GM03348 (cell line): ENCODE measurements around the gene GJD2.

Experiments used
- DNase-seq: peaks from one replicate; pipeline ENCODE4 v3.0.0; 2012; ENCODE audit warnings: low spot score

Gene GJD2

DNA sequence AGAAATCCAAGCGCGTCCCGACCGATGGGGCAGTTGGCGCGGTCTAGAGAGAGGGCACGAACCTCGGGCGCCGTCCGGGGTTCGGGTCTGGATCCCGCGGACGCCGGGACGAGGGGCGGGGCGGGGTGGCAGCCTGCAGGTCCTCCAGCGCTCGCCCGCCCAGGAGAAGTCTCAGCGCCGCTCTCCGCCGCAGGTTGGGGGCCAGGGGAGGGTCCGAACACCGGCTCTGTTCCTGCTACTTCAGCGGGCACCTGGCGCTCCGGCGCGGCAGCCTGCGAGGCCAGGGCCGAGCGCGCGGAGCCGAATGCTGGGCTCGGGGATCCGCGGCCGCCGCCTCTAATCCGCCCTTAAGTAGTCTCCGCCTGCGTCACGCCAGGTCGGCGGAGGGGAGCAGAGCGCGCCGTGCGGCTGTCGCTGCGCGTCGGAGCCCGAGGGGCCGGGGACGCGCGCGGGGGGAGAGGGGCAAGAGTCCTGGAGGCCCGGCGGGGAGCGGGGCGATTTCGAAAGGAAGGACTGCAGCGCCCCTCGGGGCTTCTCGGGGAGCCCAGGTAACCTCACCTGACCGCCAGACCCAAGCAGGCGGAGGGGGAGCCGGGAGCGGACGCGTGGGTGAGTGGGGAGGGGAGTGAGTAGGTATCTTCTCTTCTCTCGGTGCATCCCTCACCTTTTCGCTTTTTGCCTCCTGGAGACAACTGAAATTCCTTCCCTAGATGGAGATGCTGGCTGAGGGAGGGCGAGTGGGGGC lies at the start of gene GJD2:
Gene GJD2, minus strand, starts transcription at position 325 of the 745 bp plus-strand sequence. CDS start 510 bp downstream, outside the sequence.
- DNase-seq: no peak

GRCh38 chr15:34804113-34804512 lies 49.3 kb upstream of the GJD2 start:
- no peak for DNase-seq

DNA sequence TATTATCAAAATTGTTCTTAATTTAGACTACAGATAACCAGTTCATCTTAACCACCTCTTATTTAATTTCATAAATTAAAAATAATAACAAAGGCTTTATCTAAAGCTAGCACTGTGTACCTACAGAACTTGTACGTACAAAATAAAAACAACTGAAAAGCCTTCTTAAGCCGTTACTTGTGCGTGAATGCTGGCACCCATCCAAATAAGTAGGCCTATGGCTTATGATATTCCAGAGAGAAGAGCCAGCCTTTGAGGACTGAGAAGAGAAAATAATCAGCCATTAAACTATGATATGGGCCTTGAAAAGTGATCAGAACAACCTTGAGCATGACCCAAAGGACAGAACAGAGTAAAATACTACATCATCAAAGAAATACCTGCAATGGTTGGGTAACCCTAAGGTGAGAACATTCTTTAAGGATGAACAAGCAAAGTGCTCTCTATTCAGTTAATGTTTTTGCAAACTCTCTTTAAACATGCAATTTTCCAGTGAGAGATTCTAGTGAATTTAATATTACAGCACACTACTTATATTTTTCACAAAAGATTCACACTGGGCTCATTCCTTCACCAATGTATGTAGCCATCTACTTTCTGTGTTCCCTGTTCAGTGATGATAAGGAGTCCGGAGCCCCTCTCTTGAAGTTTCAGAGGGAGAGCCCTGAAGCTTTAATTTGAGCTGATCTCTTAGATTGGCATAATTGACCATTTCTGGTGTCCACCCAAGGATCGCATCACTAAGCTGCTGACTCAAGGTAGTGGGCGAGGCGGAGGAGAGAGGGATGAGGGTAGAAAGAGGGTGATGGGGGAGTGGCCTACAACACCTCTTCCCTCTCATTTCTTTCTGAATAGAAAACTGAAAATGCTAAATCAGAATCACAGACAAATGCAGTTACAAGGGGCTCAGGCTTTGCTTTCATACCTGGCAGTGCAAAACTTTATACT lies 48.3 kb upstream of the GJD2 start:
- DNase-seq: no peak

DNA sequence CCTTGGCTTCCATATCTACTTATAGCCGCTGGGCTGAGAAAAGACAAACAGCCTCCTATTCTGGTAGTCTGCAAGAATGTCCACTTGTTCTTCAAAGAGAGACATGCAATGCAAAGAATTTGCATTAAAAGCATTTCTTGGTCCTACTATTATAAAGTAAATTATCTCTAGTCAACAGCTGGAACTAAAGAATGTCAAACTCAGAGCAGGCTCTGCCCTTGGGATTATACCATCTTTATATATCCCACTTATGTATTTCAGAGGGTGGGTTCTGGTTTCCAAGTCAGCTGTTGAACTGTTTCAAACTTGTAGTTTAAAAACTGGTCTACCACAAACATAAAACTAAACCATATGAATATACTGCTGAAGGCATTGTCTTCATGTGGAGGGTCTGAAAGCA lies 47.6 kb upstream of the GJD2 start:
- no peak for DNase-seq

DNA sequence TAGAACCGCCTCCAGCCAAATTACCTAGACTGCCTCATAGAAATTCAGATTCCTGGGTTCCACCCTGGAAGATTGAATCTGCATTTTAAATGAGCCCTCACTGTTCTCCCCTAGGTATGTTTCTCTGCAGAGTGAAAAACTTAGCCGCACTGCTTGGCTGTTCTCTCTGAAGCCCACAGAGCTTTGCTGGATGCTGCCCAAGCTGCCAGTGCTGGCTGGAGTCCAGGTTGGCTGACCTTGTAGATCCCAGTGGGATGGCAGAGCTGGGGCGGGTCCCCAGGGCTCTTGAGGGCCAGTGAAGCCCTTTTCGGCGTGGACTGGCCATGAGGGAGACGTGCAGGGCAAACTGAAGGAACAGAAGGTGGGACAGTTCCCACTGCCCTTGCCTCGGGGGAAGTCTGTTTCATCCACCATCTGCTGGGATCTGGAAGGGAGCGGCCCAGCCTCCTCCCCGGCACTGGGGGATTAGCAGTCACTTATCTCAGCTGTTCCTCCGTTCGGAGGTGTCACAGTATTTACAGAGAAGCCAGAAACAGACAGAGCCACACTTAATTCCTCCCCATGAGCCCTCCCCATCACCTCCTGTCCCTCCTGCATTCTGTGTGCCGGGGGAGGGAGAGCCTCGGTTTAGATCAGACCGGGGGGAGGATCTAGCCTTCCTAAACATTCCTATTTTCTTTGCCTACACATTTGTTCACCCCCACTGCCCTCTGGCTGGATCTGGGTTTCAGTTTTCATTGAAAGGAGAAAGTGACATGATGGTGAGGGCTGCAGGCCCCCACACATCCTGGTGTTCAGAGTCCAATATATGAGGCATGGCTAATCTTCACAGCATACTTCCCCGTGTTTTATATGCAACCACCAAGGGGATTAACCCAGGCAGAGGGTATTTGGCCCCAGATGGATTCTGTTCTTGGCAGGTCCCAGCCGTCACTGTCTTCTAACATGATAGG lies 44.6 kb upstream of the GJD2 start:
- peak; percentile 25 for DNase-seq

DNA sequence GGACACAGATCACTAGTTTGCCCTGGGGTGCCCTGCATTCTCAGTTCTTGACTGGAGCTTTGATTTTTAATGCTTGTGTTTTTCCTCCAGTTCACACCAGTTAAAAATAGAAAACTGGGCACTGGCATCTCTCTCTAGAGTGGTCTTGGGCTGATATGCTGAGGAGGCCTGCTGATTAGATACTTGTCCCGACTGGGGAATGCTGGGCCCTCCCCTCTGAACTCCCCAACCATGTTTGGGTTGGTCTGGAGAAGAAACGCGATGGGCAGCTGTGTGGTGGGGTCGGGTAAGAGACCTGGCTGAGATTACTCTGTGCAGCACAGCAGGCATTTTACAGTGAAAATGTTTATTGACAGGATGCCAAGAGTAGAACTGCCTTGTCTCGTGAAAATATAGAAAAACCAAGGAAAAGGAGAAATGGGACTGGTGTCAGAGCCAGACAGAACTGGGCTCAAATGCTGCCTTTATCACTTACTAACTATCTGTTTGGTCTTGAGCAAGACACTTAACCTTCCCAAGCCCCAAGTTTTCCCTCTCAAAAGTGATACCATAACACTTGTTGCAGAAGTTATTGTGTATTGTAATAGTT lies 42.1 kb upstream of the GJD2 start:
- no peak for DNase-seq

DNA sequence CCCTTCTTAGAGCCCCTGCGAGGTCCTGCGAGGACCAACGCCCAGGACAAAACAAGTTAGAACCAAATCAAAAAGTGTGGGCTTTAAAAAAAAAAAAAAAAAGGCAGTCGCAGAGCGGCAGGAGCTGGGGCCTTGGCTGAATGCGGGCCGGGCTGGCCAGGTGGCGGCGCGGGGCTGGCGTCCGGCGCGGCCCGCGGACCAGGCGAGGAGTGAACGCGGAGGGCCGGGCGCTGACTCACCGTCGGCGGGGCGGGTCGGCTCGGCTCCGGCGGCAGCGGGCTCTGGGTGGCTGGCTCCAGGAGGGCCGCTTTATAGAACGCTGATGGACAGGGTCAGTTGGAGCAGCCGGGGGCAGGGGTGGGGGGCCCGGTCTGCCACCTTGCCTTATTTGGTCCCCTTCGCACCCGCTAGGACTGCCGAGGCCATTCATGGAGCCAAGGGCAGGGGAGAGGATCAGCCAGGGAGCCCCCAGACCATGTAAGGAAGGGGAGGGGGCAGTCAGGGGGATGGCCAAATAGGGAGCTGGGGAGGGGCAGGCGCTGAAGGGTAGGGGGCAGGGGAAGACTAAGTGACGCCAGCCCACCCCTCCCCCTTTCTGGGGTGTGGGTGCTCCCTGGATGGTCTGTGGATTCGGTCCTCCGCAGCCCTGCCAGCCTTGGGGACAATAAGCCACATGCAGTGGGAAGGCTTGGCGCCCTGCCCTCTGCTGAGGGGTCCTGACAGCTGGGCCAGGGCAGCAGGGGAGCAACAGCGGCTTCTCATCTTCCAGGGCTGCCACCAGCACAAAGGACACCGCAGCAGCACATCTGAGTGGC lies 40.7 kb upstream of the GJD2 start, which contains the start of gene ACTC1:
Gene ACTC1, minus strand, starts transcription at position 283 of the 815 bp plus-strand sequence. CDS start 741 bp downstream, outside the sequence.
- peak; percentile 92 for DNase-seq

DNA sequence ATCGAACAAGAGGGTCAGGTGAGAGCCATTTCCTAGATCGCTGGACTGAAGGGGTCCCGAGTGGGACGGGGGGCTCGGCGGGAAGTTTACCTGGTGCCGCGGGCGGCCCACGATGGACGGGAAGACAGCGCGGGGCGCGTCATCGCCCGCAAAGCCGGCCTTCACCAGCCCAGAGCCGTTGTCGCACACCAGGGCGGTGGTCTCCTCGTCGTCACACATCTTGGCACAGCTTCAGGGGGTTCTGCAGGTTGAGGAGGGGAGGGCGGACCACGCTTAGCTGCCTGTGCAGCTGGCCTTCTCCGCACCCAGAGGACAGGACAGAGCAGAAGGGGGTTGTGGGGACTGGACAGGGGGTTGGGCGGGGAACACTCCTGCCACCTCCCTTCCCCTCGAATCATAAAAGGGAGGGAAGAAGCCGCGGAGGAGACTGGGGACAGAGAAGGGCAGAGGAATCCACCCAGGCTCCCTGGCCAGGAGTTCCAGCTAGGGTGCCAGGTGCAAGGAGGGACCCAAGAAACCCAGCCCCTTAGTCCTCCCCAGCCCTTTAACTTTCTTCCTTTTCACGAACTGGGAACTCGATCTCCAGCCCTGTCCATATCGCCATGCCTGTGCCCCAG lies 39.9 kb upstream of the GJD2 start:
- DNase-seq: peak; percentile 16

- no peak for DNase-seq
Measured at GRCh38 chr15:34793901-34794300, 39.1 kb upstream of the GJD2 start.

DNA sequence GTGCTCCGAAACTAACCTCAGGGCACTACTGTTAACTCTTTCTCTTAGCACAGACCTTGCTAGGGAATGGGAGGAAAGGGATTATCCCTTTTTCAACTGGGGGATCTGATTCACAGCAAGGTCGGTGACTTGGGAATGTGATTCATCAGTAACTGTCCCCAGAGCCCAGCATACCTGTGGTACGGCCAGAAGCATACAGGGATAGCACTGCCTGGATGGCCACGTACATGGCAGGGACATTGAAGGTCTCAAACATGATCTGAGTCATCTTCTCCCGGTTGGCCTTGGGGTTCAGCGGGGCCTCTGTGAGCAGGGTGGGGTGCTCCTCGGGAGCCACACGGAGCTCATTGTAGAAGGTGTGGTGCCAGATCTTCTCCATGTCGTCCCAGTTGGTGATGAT lies 38.3 kb upstream of the GJD2 start:
- no peak for DNase-seq

DNA sequence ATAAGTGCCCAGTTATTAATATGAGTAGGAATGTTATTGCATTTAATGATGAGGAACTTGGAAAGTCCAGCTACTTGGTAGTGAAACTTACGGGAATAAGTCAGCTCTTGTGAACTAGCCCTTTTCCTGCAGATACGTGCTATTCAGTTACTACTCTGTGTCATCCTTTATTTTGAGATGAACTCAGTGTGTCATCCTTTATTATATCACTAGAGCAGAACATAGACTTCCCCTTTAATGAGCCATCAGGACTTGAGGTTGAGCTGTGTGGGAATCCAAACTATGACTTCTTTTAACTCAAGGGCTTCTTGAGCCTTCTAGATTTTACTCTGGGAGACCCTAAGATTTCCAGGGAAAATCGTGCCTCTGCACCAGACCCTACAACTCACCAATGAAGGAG lies 36.9 kb upstream of the GJD2 start:
- no peak for DNase-seq

- DNase-seq: no peak
Measured at GRCh38 chr15:34790121-34790520, 35.3 kb upstream of the GJD2 start.

DNA sequence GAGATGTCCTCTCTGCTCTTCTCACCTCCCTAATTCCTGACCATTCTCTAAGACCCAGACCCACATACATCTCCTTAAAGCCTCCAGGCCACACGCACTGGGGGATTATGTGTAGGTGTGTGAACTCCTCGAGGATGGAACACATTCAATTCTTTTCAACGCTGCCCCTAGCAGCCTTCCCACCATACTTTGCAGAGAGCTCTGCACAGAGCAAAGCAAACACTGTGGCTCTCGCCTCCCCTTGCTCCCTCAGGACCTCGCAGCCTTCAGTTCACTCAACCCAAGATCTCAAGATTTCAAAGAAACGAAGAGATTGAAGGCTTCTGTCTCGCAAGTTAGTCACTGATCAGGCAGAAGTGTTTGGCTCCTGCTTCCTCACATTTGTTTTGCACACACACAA lies 34.5 kb upstream of the GJD2 start:
- no peak for DNase-seq

GRCh38 chr15:34786206-34786605 lies 31.4 kb upstream of the GJD2 start:
- DNase-seq: no peak

DNA sequence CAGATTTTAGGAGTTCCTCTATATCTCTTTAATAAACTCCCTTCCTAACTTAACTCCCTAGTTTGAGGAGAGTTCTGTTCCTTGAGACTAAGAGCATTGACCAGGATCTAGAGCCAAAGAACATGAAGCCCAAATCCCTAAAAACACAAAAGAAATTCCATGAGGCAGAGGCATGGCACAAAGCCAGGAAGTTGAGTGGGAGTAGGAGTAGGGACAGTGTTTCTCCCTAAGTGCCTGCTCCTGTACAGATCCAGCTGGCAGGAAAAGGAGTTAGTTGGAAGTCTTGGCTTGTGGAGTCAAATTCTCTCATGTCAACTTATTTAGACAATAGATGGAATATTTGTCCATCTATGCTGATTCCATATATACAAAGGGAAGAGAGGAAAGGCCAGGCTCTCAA lies 29.2 kb upstream of the GJD2 start:
- DNase-seq: no peak

- no peak for DNase-seq
Measured at GRCh38 chr15:34783431-34783830, 28.6 kb upstream of the GJD2 start.

GRCh38 chr15:34782901-34783300 lies 28.1 kb upstream of the GJD2 start:
- DNase-seq: no peak

- DNase-seq: no peak
Measured at GRCh38 chr15:34780725-34781124, 25.9 kb upstream of the GJD2 start.

GRCh38 chr15:34776606-34777105 lies 21.9 kb upstream of the GJD2 start:
- no peak for DNase-seq

DNA sequence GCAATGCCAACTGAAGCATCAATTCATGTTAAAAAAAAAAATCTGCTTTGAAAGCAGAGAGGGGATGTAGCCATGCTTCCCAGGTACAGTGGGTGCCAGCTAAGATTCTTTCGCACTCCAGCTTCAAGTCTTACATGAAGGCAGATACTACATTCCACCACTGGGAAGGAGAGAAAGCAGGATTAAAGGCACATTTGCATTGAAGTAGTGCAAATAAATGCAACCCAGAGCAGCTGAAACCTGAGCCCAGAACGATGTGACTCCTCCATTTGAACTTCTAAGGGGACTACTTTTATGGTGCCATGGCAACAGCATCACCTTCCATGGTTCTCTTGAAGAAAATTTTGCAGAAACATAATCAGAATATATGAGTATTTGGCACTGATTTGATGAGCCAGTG lies 19.1 kb upstream of the GJD2 start:
- no peak for DNase-seq
